Dedifferentiated amniotic fluid mesenchymal stem cell (primary cell): ENCODE data around the gene FCN1.

ENCODE experiments used
- DNase-seq: peaks from one replicate; pipeline ENCODE4 v3.0.0-alpha.2; 2016; ENCODE audit errors: extremely low spot score

Gene FCN1

DNA sequence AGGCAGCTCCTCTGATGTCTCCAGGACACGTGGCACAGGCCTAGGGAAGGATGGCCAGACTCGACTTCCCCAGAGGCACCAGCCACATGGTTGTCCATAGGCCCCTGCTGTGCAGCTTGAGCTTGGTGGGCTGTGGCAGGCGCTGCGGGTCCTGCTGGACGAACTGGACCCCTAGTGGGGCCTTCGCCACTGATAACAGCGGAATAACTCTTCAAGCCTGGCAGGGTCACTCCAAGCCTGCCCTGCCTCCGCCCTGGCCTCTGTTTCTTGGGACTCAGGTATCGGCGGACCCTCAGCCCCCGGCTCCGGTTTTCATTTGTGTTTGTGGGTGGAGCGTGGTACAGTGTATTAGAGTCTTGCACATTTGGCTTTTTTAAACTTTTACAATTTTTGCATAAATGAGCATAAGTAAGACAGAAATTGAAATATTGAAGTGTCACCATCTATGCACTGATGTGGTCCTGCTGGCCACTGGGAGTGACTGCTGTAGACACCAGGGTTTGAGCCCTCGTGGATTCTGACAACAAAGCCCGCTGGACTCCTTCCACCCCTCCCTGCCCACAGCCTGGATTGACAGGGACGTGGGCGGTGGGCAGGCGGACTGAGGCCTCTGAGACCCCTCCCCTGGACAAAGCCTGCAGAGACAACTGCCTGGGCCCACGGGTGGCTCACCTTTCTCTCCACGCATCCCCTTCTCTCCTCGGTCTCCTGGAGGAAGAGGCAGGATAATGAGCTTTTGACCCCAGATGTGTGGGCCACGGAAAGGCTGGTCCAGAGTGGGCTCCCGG lies 3.8 kb downstream of the FCN1 start:
- no peak for DNase-seq

DNA sequence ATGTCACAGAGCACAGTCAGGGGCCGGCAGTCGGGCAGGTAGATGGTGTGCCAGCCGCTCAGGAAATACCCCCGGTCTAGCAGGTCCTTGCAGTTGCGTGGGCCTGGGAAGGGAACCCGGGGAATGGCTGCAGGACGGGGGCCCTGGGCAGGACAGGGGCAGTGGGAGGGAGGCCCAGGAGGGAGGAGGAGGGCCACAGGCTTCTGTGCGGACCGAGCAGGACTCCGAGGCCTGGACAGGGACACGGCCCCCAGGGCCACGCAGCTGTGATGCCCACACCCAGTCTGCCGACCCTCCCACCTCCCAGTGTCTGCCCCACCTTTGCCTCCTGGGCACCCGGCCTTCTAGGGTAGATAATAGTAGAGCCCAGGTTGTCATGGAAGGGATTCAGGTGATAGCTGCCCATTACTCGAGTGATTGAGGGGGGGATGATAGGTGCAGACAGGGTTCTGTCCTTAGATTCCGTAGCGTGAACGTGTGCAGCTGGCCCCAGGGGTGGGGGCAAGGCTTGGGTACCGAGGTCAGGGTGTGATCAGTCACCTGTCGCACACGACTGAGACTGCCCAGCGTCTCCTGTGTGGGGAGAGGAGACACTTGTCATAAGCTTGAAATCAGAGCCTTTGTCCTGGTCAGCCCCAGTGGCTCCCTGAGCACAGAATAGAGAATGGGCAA lies 4.5 kb downstream of the FCN1 start:
- no peak for DNase-seq

GRCh38 chr9:134912126-134912840 lies 5.4 kb downstream of the FCN1 start:
- no peak for DNase-seq

GRCh38 chr9:134909511-134910481 lies 7.9 kb downstream of the FCN1 start:
- no peak for DNase-seq

DNA sequence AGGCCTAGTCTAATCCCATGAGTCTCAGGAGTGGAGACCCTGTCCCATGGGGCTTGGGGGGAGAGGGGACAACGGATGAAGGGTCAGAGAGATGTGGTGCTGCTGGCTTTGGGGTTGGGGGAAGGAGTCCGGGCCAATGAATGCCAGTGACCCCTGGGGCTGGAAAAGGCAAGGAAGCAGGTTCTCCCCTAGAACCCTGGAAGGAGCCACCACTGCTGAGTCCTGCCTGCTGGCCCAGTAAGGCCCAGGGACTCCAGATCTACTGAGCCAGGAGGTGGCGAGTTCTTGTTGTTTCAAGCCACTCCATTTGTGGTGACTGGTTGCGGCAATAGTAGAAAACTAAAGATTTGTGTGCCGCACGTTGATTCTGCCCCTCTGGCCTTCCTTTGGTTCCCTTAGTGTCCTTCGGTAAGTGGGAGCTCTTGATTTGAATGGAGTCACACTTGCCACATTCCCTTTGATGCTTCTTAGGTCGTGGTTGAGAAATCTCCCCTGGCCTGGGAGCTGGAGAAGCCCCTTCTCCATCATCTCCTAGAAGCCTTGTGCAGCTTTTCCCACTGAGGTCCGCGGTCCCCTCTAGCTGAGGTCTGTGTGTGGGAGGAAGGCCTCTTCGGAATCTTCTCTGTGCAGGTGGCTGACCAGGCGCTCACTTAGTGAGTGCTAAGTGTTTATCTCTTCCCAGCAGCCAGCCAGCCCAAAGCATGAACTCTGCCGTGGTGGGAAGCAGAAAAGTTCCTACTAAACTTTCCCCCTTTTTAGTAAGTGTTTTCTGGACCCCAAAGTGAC lies 9.0 kb downstream of the FCN1 start:
- no peak for DNase-seq

GRCh38 chr9:134902936-134903335 lies 14.8 kb downstream of the FCN1 start:
- no peak for DNase-seq

DNA sequence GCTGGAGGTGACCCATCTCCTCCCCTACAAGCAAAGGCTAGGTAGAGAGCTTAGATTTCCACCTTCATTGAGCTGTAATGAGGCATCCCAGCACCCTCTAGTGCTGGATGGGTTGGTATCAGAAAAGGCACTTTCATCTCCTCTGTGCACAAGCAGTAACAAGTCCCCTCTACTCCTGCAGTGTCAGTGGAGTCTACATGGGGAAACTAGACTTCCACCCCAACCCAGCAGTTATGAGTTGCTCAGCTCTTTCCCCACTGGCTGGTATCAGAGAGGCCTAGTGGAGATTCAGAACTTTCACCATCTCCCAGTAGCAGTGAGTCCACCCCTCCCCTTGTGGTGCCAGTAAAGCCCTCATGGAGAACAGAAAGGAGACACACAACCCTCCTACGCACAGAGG lies 17.9 kb downstream of the FCN1 start:
- no peak for DNase-seq

GRCh38 chr9:134899168-134899567 lies 18.5 kb downstream of the FCN1 start:
- DNase-seq = no peak

DNA sequence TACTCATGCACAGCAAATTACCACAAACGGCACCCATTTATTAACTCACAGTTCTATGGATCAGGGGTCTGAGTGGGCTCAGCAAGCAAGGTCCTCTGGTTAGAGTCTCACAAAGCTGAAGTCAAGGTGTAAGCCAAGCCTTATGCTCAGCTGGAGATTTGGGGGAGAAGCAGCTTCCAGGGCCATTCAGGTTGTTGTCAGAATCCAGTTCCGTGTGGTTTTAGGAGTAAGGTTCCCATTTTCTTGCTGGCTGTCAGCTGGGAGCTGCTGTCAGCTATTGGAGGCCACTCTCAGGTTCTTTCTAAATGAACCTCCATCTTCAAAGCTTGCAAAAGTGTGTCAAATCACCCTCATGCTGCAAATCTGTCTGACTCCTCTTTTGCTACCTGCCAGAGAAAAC lies 19.4 kb downstream of the FCN1 start:
- DNase-seq = no peak

- no peak for DNase-seq
Observed at GRCh38 chr9:134897584-134898170, 20.0 kb downstream of the FCN1 start.

DNA sequence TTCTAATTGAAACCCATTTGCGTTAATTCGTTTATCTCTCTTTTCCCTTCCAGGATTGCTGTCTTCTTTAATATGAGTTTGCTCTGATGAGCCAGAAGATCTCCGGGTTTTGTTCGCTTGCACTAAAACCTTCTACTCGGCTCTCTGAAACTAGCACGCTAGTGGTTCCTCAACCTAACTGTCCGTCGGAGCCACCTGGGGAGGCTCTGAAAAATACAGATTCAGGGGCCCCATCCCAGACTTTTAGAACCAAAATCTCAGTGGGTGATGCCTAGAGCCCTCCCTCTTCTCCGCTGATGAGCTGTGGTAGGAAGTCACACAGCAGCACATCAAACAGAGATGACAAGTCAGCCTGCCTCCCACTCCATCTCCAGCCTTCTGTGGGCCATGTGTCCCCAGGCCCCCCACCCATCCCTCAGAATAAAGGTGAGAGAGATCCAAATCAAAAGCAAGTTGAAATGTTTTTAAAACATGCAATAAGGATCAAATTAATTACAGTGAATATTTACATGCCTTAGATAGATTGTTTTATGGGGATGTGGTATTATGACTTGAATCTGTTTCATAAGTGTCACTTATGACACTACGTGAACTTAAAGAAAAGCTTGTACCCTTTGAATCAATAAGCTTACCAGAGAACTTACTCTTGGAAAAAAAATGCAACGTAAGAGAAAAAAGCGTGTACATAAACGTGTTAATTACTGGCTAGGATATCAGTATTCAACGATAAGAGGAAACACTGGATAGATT lies 20.7 kb downstream of the FCN1 start:
- no peak for DNase-seq

- DNase-seq = peak; percentile 45
Observed at GRCh38 chr9:134895908-134896833, 21.5 kb downstream of the FCN1 start.

GRCh38 chr9:134895567-134895907 lies 22.2 kb downstream of the FCN1 start:
- no peak for DNase-seq

- DNase-seq = no peak
Observed at GRCh38 chr9:134895097-134895496, 22.6 kb downstream of the FCN1 start.

GRCh38 chr9:134894136-134894860 lies 23.4 kb downstream of the FCN1 start:
- DNase-seq = no peak

DNA sequence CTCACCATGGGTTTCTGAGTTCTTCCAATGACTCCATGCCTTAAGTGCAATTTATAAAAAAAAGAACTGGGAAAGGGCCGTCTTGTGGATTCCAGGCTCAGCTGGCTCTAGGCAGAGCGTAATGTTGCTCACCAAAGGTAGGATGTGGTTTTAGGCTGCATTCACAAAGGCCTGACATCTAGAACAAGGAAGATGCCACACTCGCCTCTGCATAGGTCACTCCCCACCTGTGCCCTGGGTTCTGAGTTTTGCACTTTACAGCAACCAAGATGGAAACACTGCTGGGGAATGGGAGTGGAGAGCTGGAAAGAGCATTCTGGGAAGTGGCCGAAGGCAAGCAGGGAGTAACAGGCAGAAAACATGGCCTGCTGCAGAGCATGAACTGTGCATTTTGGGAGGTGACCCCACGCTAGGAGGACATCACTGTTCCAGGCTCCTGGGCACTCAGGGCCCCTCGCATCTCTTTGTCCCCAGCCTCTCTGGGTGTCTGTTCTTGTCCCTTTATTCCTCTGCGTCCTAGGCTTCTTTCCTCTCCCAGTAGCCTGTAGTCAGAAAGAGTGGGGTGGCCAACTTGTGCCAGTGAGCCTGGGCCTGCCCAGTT lies 24.8 kb downstream of the FCN1 start:
- DNase-seq = no peak

- DNase-seq = no peak
Observed at GRCh38 chr9:134892221-134892620, 25.5 kb downstream of the FCN1 start.

DNA sequence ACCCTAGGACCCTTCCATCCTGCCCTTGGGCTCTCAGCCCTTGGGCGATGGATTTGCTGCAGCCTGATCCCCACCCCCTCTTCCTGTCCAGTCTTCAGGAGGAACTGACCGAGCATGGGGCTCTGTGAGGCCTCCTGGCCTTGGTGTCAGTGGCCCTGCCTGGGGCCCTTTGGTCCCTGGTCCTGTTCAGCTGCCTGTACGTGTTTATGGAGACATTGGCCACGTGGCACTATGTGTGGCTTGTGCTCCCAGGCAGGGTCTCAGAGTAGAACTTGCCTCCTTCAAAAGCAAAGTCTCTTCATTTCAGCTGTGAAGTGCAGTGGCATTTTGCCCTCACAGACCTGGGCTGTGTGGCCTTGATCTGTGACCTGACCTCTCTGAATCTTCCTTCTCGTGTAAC lies 26.0 kb downstream of the FCN1 start:
- no peak for DNase-seq
